ENCODE data around the gene ITPKB.

ITPKB gene

GRCh38 chr1:226598455-226598849 is 140.6 kb downstream of the ITPKB start:
- no peak for DNase-seq

- no peak for DNase-seq
Measured at GRCh38 chr1:226597616-226598454, 141.2 kb downstream of the ITPKB start.

- no peak for DNase-seq
Measured at GRCh38 chr1:226596531-226597165, 142.4 kb downstream of the ITPKB start.

DNA sequence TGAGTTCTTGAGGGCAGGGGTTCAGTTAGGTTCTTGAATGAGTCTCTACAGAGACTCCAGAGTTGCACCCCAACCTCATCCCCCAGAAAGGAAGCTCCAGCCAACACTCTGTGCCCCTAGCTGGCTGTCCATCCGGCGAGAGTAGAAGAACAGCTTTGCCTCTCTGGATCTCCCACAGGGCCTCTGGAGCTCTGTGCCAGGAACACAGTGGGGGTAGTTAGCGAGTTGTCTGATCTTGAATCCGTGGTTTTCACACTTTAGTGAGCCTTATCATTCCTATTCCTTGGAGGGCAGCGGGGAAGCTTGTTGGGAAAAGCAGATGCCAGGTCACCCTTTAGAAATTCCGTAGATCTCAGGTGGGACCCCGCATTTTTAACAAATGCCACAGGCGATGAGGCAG is 145.5 kb downstream of the ITPKB start:
- no peak for DNase-seq

DNA sequence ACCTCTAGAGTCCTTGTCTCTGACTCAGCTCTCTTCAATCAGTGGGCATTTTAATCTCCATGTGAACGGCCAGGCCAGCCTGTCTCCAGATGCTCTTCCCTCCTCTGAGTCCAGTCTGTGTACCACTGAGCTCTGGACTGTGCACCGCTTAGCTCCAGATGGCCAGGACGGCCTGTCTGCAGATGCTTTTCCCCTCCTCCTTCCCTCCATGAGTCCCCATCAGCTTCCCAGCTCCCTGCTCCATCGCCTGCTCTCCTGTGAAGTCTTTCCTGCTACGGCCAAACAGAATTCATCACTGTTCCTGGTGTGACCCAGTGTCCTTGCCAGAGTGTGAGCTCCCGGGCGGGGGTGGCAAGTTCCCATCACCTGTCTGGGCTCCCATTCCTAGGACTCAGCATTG is 148.5 kb downstream of the ITPKB start:
- DNase-seq, result no peak

DNA sequence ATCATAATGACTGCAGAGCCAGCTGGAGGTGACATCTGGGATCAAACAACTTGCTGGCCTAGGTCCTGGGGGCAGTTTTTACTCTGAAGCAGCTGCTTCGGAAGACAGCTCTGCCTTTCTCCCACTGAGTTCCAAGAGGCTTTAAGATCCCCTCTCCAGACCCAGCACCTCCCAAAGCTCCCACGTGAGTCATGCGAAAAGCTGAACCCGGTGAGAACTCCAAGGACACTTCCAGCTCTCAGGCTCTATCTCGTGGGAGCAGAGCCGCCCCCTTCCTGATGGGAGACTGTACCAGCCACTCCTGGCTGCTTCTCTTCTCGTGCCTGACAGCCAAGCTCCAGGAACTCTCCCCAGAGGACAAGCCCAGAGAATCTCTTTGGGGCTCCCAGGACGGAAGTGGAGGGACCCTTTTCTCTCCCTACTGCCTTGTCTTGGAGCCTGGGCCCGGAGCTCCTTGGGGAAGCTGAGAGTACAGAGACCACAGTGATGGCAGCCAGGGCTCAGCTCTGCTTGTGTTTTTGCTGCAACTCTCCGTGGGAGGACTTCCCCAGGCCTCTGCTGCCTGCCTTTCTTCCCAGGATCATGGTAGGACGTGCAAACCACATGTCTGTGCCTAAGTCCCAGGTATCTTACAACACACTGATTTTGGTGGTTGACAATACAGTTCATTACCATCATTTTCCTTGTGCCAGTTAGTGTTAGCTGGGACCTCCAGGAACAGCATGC is 149.9 kb downstream of the ITPKB start:
- no peak for DNase-seq

- DNase-seq, result no peak
Measured at GRCh38 chr1:226588484-226588883, 150.6 kb downstream of the ITPKB start.

GRCh38 chr1:226586650-226587422 is 152.2 kb downstream of the ITPKB start:
- peak; percentile 19 for DNase-seq

GRCh38 chr1:226586116-226586515 is 153.0 kb downstream of the ITPKB start:
- DNase-seq, result no peak

DNA sequence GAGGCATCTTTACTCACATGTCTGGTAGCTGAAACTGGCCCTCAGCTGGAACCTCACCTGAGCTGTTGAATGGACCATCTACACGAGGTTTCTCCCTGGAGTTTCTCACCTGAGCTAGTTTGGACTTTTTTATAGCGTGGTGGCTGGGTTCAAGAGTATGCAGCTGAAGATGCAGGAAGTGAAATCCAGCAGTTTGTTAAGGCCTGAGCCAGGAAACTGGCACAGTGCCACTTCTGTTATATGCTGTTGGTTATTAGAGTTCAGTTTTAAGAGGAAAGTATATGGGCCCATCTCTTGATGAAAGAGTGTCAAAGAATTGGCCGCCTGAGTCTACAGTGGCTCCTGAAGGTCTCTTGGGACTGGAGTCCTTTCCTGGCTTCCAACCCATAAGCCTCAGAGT is 154.9 kb downstream of the ITPKB start:
- no peak for DNase-seq

DNA sequence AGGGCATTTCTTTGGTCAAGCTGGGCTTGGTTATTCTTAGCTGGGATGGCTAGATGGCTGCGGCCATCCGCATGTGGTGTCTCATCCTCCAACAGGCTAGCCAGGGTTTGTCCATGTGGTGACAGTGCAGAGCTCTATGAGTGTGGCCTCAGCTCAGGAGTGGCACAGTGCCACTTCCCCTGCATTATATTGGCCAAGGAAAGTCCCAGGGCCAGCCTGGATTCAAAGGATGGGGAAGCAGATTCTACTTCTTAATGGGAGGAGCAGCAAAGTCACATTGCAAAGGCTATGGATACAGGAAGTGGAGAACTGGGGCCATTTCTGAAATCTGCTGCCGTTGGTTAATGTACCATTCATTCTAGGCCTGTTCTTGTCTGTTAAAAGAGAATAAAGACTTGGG is 156.1 kb downstream of the ITPKB start:
- no peak for DNase-seq

Measured in kidney glomerular epithelial cell (primary cell).